Left hindlimb (tissue), 1 donor: ENCODE data around the gene VPS39.
"Not testable (repeated sequence)": the region's sequence is repeated elsewhere in the genome, so short reads cannot be mapped to it uniquely, and the experiment has no call there.

Experiments
- DNase-seq: peaks from one replicate; pipeline ENCODE4 v3.0.0-alpha.2; 2018

VPS39 gene, protein sequence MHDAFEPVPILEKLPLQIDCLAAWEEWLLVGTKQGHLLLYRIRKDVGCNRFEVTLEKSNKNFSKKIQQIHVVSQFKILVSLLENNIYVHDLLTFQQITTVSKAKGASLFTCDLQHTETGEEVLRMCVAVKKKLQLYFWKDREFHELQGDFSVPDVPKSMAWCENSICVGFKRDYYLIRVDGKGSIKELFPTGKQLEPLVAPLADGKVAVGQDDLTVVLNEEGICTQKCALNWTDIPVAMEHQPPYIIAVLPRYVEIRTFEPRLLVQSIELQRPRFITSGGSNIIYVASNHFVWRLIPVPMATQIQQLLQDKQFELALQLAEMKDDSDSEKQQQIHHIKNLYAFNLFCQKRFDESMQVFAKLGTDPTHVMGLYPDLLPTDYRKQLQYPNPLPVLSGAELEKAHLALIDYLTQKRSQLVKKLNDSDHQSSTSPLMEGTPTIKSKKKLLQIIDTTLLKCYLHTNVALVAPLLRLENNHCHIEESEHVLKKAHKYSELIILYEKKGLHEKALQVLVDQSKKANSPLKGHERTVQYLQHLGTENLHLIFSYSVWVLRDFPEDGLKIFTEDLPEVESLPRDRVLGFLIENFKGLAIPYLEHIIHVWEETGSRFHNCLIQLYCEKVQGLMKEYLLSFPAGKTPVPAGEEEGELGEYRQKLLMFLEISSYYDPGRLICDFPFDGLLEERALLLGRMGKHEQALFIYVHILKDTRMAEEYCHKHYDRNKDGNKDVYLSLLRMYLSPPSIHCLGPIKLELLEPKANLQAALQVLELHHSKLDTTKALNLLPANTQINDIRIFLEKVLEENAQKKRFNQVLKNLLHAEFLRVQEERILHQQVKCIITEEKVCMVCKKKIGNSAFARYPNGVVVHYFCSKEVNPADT

DNA sequence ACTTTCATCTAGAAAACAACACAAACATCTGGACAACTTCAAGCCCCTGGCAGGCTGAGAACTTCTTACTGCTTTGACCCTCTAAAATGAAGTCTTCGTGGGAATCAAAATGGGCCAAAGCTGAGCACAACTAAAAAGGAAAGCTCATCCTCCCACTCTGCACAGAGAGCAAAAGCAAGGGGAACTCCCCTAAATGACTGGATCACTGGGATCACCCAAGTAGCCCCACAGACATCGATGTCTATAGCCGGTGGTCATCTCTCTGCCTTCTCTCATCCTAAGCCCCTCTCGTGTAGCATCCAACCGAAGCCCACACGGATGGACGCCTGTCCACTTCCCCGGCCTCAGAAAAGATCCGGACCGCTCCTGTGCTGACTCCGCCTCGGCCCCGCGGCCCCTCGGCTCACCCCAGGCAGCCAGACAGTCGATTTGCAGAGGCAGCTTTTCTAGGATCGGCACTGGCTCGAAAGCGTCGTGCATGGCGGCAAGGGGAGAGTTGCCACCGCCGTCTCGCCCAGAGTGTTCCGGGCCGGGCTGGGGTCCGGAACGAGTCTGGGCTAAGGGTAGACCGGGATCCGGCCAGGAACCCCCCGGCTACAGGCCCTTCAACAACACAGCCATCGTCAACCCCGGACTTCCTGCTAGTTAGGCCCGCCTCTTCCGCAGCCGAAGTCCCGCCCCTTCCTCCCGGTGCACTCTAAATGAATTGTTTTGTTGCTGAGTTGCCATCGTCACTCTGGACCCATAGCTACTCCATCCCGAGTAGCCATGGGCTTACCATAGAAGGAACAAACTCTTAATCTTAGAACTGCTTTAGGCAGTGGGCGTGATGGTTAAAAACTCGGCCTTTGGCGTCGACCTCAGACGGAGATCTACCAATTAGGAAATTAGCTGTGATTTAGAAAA is at the start of gene VPS39:
Gene VPS39, minus strand, starts transcription at position 631 of the 906 bp plus-strand sequence. Its CDS starts 151 bp downstream, at position 480.
- DNase-seq, result peak; percentile 91

DNA sequence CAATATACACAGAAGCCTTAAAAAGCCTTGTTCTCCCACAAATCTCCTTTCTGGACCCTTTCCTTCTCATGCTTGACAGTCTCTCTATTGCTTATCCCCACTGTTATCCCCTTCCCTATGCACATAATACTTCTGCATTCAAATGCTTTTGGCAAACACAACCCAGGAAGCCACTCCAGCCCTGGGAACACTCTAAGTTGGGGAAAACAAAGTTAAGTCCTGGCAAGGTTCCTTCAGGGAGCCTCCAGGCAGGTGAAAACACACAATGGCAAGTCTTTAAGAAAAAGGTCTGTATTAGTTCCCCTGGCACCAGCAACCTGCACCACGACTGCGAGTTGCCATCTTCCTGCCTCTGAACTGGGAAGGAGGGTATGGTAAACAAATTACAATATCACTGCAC is 45.2 kb upstream of the VPS39 start:
- no peak for DNase-seq

DNA sequence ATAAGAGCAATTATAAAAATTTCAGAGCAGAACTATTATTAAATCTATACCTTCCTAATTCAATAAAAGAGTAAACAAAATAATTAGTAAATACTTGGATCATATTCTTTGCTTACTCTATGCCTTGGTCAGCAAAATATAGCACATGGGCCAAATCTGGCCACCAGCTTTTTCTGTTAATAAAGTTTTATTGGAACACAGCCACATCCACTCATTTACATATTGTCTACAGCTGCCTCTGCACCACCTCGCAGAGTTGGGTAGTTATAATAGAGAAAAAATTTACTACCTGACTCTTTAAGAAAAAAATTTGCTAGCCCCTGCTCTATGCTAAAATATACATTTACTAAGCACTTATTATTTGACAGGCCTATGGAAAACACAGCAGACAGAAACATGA is 32.7 kb upstream of the VPS39 start:
- DNase-seq, result no peak

DNA sequence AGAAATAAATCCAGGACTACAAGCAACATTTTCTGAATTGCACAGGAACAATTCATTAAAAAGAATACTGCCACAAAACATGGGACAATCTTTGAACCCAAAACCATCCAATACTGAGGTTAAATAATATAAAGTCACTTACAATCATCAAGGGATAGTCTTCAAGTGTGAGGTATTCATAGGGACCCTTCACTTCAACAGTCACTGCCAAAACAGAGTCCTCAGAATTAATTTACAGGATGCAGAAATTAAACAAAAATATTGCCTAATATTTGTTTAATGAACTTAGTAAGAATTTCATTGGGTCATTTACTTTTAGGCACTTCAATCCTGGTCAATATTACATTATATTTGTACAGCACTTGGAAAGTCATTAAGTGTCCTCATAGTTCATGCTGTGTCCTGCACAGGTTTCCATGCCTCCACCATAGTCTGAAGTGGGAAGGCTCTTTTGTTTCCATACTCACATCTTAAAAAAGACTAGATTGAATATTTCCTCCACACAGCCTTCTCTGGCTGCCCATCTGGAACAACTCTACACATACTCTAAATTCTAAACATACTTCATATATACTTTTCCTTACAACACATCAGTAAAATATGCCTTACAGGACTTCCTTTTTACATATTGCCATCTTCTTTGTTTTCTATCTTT is 31.6 kb upstream of the VPS39 start:
- DNase-seq, result no peak

DNA sequence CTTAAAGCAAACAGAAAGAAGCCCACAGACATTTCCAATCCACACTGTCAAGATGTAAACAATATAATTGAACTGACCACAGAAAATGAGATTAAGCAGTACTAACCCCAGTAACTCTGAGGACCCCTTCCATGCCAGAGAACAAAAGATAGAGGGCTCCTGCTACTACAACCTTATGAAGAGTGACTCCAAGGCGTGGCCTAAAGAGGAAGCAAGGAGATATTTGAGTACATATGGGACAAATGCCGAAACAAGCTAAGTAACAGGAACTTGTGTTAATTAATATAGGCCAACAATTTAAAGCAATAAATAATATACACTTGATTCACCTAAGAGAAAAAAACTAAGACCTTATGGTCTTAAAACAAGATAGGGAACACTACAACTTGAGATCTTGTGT is 25.0 kb upstream of the VPS39 start:
- DNase-seq, result no peak

DNA sequence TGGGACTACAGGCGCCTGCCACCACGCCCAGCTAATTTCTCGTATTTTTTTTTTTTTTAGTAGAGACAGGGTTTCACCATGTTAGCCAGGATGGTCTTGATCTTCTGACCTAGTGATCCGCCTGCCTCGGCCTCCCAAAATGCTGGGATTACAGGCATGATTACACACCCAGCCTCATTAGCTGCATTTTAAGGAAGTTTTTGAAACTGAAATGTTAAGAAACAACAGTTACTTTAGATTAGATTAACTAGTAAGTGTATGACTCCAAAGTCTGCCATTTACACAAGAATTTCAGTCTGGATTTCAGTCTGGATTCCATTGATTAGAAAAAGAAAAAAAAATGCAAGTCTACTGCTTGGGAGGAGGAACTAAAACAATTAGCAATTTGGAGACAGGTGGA is 24.5 kb upstream of the VPS39 start:
- DNase-seq, result no peak

DNA sequence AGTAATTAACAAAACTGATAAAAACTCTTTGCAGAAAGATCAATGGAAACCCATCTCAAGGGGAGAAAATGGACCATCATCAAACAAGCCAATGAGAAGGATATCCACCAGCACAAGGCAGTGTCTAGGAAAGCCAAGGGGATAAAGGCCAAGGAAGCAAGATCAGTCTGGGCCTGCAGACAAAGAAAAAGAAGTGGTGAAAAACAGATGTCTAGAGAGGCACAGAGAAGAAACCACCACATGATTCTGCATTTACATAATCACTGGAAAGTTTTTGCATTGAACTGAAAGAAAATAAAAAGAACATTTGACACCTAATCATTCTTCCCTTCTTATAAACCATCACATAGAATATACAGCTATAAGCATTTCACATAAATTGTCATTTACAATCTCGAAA is 23.0 kb upstream of the VPS39 start:
- no peak for DNase-seq

DNA sequence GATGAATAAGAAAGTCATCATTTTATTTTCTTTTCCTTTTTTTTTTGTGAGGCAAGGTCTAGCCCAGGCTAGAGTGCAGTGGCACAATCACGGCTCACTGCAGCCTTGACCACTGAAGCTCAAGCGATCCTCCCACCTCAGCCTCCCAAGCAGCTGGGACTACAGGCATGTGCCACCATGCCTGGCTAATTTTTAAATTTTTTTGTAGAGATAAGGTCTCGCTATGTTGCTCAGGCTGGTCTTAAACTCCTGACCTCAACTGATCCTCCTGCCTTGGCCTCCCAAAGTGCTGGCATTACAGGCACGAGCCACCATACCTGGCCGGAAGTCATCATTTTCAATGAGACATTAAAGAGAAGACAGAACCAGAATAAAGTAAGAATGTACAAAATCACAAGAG is 20.9 kb upstream of the VPS39 start:
- not testable (repeated sequence) for DNase-seq

DNA sequence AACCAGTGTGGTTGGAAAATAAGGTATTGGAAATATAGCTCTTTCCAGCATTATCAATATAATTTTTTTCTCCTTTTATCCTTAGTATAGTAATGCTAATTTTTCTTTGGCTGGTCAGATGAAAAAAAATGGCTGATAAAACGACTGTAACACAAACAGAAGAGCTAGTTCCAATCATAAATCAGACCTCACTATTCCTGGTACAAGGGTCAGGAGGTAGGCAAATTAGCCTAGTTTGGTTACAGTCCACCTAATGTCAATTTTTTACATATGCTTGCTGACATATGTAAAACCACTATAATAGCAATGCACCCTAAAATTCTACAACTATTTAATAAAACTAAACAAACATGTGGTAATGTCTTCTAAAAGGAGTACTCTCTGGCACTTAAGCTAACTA is 19.9 kb upstream of the VPS39 start:
- no peak for DNase-seq

DNA sequence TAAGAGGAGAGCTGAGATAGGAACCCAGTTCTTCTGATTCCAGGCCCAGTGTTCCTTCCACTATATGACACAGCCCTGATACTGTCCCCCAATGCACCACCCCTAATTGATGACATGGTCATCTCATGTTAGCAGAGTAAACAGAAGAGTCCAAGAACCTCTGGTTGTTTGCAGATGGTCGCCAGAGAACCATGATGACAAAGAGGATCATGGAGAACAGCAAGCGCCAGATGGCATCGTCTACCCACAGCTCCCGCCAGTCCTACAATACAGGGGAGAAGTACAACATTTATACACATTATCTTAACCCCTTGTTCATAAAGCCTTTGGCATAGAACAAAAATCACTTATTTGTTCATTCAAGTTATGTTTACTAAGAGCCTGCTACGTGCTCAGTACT is 18.5 kb upstream of the VPS39 start:
- no peak for DNase-seq

DNA sequence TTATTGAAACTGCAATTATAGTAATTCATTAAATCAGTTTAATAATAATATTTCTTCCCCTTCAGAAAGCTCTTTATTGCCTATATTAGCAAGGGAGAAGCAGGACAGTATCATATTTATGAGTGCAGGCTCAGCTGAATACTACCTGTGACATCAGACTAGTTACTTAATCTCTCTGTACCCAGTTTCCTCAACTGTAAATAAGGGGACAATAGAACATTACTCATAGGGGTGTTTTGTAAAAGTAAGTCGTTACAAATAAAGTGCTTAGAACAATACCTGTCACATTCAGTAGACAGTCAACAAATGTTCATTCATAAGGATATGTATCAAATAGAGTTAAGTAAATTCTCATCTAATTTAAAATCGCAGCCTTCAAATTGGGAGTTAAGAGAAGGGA is 12.1 kb upstream of the VPS39 start:
- no peak for DNase-seq

DNA sequence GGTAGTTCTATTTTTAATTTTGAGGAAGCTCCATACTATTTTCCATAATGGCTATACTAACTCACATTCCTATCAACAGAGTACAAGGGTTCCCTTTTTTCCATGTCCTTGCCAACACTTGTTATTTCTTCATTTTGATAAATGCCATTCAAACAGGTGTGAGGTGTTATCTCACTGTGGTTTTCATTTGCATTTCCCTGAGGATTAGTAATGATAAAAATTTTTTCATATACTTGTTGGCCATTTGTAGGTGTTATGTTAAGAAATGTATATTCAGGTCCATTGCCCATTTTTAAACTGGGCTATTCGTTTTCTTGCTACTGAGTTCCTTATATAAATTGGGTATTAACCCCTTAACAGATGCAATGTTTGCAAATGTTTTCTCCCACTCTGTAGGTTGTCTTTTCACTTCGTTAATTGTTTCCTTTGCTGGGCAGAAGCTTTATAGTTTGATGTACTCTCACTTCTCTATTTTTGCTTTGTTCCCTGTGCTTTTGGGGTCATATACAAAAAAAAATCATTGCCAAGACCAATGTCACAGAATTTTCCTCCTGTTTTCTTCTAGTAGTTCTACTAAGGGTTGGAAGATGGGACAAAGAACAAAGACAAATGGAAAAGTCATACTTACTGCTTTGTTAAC is 11.0 kb upstream of the VPS39 start:
- DNase-seq, result no peak

DNA sequence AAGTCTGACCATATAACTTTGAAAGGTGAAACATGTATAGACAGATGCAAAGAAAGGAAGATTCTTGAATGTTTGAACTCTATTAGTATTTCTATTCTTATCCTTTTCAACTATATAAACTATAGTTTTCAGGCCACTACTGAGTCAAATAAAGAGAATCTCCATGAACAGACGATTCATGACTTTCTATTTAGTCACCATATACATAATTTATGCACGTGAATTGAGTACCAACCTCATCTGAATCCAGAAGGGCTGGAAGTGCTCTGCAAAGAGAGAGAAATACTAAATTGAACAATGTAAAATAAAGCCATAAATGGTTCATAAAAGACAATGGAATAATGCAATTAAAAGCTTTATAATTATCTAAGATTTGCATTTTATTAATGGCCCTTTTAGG is 9.5 kb upstream of the VPS39 start:
- no peak for DNase-seq

DNA sequence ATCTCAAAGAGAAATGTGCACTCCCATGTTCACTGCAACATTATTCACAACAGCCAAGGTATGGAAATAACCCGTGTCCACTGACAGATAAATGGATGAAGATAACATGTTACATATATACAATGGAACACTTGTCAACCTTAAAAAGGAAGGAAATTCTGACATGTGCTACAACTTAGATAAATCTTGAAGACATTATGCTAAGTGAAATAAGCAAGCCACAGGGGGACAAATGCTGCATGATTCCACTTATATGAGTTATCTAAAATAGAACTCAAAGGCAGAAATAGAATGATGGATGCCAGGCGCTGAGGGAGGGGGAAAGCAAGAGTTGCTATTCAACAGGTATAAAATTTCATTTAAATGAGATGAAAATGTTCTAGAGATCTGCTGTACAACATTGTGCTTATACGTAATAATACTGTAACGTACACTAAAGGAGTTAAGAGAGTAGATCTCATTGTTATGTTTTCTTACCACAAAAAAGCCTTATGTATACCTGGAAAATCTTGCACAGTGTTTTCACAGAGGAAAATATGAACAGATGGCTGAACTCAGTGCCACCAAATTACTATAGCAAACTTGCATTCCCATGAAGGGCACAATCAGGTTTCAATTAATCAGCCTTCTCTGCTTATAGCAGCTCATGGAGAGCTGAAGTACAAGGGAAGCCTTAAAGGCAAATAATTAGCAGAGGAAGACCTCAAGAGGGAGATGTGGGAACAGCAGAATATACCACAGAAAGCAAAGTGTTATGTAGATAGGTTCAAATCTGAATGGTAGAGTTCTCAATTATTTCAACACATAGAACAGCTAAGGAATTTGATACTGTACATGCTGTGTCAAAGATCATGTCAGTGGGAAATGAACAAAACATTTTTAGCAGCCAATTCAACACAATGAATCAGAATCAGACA is 8.1 kb upstream of the VPS39 start:
- DNase-seq, result no peak

DNA sequence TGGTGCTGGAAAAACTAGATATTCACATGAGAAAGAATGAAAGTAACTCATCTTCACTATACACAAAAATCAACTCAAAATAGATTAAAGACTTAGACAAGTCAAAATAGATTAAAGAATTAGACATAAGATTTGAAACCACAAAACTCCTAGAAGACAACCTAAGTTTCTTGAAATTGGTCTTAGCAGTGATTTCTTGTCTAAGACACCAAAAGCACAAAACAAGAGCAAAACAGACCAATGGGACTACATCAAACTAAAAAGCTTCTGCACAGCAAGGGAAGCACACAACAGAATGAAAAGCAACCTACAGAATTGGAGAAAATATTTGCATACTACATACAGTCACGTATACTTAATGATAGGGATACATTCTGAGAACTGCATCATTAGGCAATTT is 6.5 kb upstream of the VPS39 start:
- no peak for DNase-seq

DNA sequence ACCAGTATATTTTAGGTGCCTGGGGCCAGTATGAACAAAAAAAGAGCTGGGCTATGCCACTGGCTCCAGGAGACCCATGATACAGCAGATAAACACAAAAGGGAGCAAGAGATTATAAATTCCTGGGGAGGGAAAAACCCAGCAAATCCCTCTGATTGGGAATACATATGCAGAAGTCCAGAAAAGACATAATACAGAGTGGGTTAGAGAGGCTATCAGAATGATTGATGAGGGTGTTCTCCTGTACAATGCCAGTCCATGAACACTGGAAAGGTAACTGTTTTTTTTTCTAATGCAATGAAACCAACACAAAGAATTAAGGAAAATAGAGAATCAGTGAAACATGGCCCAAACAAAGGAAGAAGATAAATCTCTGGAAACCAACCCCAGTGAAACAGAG is 5.4 kb upstream of the VPS39 start:
- no peak for DNase-seq

DNA sequence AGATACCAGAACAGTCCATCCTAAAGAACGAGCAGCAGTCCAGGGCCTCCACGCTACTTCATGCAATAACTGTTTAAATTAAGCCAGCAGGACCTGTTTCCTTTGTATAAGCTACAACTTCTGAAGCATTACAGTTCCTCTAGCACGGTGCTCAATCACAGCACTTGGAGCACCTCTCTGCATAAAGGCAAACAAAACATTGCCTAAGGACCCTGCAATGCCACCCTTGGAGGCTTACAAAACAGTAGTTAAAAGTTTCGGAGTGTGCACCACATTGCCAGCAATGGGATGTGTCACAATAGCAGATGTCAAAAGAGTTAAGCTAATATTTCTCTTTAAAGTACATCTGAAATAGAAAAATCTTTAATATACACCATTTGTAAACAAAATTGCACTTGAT is 2.6 kb upstream of the VPS39 start:
- no peak for DNase-seq

DNA sequence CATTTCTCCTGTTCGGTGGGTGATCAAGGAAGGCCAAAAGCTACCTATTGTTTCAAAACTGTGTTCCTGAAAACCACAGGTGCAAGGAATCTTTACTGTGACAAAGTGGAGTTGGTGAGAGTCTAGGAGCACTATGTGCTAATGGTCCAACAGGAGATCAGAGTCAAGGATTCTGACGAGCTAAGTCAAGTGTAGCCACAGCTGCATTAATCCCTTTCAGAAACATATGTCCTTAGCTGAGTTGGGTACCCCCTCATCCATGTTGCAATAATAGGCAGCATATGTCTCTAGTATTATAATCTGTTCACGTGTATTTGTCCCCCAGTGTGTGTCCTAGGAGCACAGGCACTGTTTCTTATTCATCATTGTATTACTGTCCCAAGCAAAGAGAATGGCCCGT is 1.7 kb downstream of the VPS39 start:
- no peak for DNase-seq

DNA sequence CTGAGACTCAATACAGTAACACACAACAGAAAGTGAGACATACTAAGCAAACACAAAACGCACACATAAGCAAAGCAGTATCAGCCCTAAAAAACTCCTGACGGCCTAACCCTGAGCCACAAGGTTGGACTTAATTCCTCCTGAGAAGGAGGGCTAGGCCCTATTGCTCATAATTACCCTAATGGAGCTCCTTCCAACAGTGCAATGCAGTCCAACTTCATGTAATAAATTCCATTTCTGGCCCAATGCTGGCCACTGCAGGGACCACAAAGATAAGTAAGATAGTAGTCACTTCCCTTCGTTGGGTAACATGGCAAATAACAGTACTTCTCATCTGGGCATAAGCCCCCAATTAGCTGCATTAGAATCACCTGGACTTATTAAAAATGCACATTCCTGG is 4.2 kb downstream of the VPS39 start:
- no peak for DNase-seq

DNA sequence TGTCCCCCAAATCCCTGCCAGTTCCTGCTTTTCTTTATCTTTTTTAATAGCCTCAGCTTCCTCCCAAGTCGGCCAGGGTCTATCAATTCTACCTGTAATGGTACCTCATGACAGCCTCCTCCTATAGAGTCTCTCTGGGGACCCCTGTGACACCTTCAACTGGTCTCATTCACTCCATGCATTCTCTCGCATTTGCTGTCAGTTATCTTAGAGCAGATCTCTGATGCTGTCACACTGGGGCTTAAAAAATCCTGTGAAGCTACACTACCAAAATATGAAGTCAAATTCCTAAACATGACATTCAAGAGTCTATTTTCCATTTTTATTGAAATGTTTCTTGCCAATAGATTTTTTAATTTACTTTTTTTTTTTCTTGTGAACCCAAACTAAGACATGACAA is 5.5 kb downstream of the VPS39 start:
- DNase-seq, result no peak

DNA sequence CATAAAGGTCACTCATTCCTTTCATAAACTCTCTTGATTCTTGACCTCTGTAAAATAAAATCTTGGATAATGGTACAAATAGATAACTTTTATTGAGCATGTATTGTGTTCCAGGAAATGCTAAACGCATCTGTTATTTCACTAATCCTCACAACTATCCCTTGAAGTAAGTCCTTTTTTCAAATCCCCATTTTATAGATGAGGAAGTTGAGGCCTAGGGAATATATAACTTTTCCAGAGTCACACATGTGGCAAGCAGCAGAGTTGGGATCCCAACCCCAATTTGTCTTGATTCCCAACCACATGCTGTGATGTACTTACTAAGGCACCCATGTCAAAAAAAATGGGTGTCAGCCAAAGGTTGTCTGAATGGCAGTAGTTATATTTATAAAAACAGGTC is 6.3 kb downstream of the VPS39 start:
- no peak for DNase-seq
